HG02759 (cell line): Measurements from ENCODE around the gene C16orf95.
"Not testable (repeated sequence)": the region's sequence is repeated elsewhere in the genome, so short reads cannot be mapped to it uniquely, and the experiment has no call there.

Experiments
- ATAC-seq: cut with Tn5 transposase; IDR thresholded peaks from one replicate; pipeline ENCODE4 v1.9.1; 2021; ENCODE audit warnings: mild to moderate bottlenecking, moderate library complexity; ENCODE audit not compliant: unreplicated experiment

Gene C16orf95, protein sequence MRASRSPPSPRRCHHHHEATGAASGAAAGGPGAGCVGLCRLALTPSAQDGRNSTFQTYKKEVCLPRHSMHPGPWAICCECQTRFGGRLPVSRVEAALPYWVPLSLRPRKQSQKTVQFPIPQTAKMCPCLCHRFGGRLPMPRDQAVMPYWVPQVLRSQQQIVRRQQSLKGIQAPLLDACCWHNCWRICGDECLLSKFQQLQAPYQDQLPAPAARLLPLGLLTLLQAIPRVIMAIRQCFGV

GRCh38 chr16:87316923-87317749 lies at the start of gene C16orf95:
TSS of gene C16orf95 (minus strand) at chr16:87317392. CDS start at chr16:87317242, 150 bp downstream.
- peak; percentile 94 for ATAC-seq

GRCh38 chr16:87366930-87367329 lies 49.7 kb upstream of the C16orf95 start:
- ATAC-seq: no peak

DNA sequence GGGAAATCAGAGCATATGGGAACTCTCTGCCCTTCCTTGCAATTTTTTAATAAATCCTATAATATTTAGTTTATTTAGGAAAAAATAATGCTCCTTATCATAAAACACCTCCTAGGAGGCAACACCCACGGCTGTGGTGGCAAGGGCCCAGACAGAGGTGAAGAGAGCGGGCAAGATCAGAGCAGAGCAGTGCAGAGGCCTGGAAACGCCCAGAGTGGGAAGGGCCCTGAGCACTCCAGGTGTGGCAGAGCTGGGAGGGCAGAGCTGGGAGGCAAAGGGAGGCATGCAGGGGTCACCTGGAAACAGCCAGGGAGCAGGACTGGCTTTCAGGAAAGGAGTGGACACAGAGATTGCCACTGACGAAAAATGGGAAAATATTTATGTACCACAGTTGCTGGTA lies 49.1 kb upstream of the C16orf95 start:
- no peak for ATAC-seq

- ATAC-seq: no peak
Observed at GRCh38 chr16:87365021-87365713, 48.0 kb upstream of the C16orf95 start.

DNA sequence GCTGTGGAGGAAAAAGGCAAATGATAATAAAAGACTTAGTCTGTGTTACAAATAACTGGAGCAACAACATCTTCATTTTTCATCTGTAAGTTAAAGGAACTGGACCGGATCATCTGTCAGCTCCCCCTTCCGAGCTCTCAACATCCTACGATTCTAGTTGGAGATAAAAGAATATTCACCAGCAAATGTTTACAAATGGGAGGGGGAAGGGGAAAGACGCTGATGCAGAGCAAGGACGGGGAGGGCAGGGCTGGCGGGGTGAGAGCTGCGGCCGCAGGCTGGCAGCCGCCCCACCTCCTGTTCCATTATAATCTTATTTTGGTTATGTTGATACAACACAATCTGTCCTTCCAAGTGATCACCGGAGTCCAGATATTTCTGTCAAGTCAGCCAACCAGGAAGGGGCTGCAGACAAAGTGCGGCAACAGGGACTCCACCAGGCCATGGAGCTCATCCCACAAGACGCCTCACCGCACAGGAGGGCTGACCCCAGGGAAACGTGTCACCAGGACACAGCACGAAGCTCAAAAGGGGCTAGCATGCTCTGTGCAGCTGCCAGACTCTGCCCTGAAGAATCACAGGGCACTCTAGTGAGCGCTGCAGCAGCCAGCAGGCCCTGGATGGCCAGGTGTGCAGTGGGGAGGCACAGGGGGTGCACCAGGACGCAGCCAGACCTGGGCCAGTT lies 46.7 kb upstream of the C16orf95 start:
- no peak for ATAC-seq

- ATAC-seq: not testable (repeated sequence)
Observed at GRCh38 chr16:87362828-87363559, 45.8 kb upstream of the C16orf95 start.

- ATAC-seq: no peak
Observed at GRCh38 chr16:87361916-87362619, 44.9 kb upstream of the C16orf95 start.

DNA sequence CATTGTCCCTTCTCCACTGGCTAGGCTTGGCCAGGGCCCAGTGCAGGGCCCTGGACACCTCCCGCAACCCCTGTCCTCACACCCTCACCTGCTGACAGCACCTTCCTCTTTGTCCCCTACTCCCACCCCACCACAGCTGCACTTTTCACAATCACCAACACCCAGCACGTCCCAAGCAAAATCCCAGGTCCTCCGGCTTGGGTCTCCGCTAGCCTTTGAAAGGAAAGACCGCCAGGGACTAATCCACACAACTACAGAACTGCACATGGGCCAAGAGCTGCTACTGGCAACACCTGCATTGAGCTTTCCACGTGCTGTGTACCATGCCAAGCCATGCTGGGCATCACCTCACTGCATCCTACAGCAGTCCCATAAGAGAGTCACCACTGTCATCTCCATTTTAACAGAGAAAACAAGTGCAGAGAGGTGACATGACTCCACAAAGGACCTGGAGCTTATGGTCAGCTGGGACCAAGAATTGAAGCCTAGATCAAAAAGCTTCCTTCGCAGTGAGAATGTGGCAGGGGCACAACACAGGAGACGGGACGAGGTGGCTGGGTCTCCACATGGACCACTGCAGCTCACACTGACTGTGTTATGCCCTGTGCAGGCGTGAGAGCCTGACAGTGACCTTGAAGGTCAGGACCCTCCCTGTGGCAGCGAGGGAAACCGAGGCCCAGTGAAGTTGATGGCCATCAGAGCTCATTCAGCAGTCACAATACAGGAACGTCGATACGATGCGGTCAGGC lies 43.8 kb upstream of the C16orf95 start:
- no peak for ATAC-seq

- ATAC-seq: no peak
Observed at GRCh38 chr16:87359121-87359520, 41.9 kb upstream of the C16orf95 start.

GRCh38 chr16:87358696-87359095 lies 41.5 kb upstream of the C16orf95 start:
- ATAC-seq: no peak

- ATAC-seq: no peak
Observed at GRCh38 chr16:87358250-87358649, 41.1 kb upstream of the C16orf95 start.

DNA sequence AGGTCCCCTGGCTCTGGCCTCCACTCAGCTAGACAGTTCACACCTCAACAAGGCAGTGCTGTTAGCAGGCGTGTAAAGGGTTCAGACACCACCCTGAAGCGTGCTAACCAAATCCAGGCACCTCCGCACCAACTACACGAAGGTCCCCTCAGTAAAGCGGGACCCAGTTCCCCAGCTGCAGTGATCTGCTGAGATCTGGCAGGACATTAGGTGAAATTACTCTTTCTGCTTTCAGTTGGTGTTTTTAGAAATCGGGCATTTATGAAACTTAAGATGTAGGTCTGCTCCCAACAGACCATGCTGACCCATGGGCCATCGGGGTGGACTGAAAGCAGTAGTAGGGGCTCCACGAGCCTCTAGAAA lies 39.3 kb upstream of the C16orf95 start:
- ATAC-seq: no peak

- no peak for ATAC-seq
Observed at GRCh38 chr16:87353613-87354012, 36.4 kb upstream of the C16orf95 start.

GRCh38 chr16:87352818-87353217 lies 35.6 kb upstream of the C16orf95 start:
- ATAC-seq: no peak

GRCh38 chr16:87351320-87351698 lies 34.1 kb upstream of the C16orf95 start:
- no peak for ATAC-seq

GRCh38 chr16:87350681-87351319 lies 33.6 kb upstream of the C16orf95 start:
- no peak for ATAC-seq

DNA sequence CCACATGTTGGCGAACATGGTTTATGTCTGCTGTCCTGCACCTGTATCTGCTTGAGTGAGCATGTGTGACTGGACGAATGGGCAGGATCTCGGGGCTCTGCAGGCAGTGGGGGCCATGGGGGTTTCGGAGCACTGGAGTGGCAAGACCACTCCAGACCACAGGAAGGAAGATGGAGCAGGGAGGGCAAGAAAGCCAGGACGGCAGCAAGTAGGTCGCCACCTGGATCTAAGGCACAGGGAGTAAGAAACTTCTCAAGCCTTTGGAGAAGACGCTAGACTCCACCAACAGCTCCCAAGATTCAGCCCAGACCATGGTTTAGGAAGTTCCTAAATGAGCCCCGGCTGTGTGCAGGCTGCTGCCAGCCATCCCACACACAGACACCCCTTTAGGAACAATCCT lies 32.8 kb upstream of the C16orf95 start:
- ATAC-seq: no peak

DNA sequence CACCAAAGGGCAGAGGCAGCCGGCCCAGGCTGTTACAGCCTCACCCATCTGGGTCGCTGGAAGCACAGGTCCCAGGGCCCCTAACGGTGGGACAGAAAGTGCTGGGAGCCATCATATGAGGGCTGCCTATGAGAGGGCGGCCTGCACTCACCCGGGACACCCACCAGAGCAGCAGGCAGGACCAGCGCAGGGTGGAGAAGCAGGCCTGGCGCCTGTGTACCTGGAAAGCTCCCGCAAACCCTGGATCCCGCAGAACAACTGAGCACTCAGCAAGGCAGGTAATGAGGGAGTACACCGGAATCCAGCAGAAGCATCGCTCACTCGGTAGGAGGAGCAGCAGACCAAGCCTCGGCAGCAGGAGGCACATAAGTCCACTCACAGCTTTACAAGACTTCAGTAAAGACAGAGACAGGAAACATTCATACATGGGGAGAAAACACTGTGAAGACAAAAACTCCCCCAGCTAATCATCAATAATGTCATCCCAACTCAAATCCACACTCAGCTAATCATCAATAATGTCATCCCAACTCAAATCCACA lies 31.5 kb upstream of the C16orf95 start:
- no peak for ATAC-seq
